Upper lobe of left lung (tissue), 4 donors: ENCODE data around the gene COA6.

Source experiments
- CTCF ChIP-seq, 6 experiments: fragments of 450-650 bp in 4 of 6; fragments of 200-600 bp in 2 of 6; sonication (generic) in 2 of 6; IDR thresholded peaks; one replicate each; pipeline ENCODE4 v1.5.1; 2016 to 2019; ENCODE audit warnings: antibody characterized with exemption in 6 of 6
- EP300 ChIP-seq, 4 donors: sonication (generic); formaldehyde crosslinking; IDR thresholded peaks; one replicate each; pipeline ENCODE4 v1.5.1; 2017; ENCODE audit warnings: antibody characterized with exemption in 4 of 4, control low read depth in 2 of 4
- POLR2A ChIP-seq, 4 donors: fragments of 450-650 bp; IDR thresholded peaks; one replicate each; pipeline ENCODE4 v1.5.1; 2016 to 2017; ENCODE audit warnings: antibody characterized with exemption in 4 of 4, mild to moderate bottlenecking in 2 of 4
- POLR2AphosphoS5 ChIP-seq, 2 donors: sonication (generic); formaldehyde crosslinking; IDR thresholded peaks; one replicate each; pipeline ENCODE4 v1.5.1; 2017; ENCODE audit warnings: antibody characterized with exemption in 2 of 2

DNA sequence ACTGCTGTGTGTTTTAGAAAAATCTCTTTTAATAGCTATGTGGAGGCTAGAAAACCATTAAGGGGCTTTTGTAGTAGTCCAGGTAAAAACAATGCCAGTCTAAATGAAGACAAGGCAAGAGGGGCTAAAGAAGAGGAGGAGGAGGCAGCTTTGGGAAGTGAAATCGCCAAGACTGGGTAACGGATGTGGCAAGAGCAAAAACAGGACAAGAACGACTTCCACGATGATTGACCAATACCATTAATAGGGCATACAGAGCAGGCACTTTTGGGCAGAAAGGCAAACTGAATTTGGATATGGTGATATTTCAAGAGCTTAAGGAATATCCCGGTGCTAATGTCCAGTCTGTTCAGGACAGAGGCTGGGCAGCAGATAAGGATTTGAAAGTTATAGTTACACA, 22.0 kb downstream of the COA6 start:
- TF ChIP-seq POLR2A (IDR thresholded peaks at IDR 0.05) (no peak), CTCF (IDR thresholded peaks at IDR 0.05) (no peak), POLR2AphosphoS5 (IDR thresholded peaks at IDR 0.05) (no peak), EP300 (IDR thresholded peaks at IDR 0.05) (no peak)
